HUES64 (cell line): ENCODE measurements around the gene FILIP1.
A peak's percentile ranks its signal among the peaks of the same experiment; 100 is the strongest.

Experiments
- H3K27ac ChIP-seq: 2 replicates; pipeline ENCODE4 v1.7.0; 2013; ENCODE audit warnings: low read depth, low read length, inconsistent platforms
- H3K27me3 ChIP-seq: 2 replicates; pipeline ENCODE4 v1.6.1; 2013; ENCODE audit warnings: mild to moderate bottlenecking, low read length; ENCODE audit not compliant: insufficient read depth
- H3K36me3 ChIP-seq: 2 replicates; pipeline ENCODE4 v1.6.1; 2013; ENCODE audit warnings: mild to moderate bottlenecking, low read length; ENCODE audit not compliant: insufficient read depth
- H3K4me1 ChIP-seq: 2 replicates; pipeline ENCODE4 v1.6.1; 2013; ENCODE audit warnings: mild to moderate bottlenecking, low read length, moderate library complexity; ENCODE audit not compliant: insufficient read depth
- H3K4me3 ChIP-seq: 2 replicates; pipeline ENCODE4 v1.5.1; 2013; ENCODE audit warnings: mild to moderate bottlenecking, low read length, moderate library complexity
- H3K9ac ChIP-seq: 2 replicates; pipeline ENCODE4 v1.6.1; 2013; ENCODE audit warnings: mild to moderate bottlenecking, low read depth, low read length
- H3K9me3 ChIP-seq: 2 replicates; pipeline ENCODE4 v1.6.1; 2013; ENCODE audit warnings: low read depth, low read length; ENCODE audit not compliant: insufficient read depth
- WGBS: fragments of 150-250, 120-280 bp; methylation state at CpG from one replicate; pipeline ENCODE4 v1.1.7; 2013; ENCODE audit warnings: missing lambda C conversion rate; 5-methylcytosine and 5-hydroxymethylcytosine counted together

FILIP1 gene

GRCh38 chr6:75290136-75290945, 203.3 kb downstream of the FILIP1 start:
- H3K4me1 ChIP-seq: peaks cover 19% of the 10 kb centered on the region
- H3K36me3 ChIP-seq: no peaks in the 10 kb centered on the region
- no peak overlapping the region for H3K4me3 ChIP-seq
- no peak overlapping the region for H3K9ac ChIP-seq
- WGBS: 63% methylated on average over 7 of the region's 7 CpGs
- no peaks in the 10 kb centered on the region for H3K9me3 ChIP-seq
- peak overlapping the region; percentile 68; the same call in 1 of the 2 replicates for H3K27ac ChIP-seq
- no peaks in the 10 kb centered on the region for H3K27me3 ChIP-seq

- WGBS: 100% methylated on average over 1 of the region's 1 CpG
- Histone ChIP-seq H3K4me1 (peaks cover 22% of the 10 kb centered on the region), H3K27ac (no peak overlapping the region), H3K27me3 (no peaks in the 10 kb centered on the region), H3K36me3 (no peaks in the 10 kb centered on the region), H3K9me3 (no peaks in the 10 kb centered on the region), H3K9ac (no peak overlapping the region), H3K4me3 (no peak overlapping the region)
These were observed 205.6 kb downstream of the FILIP1 start for GRCh38 chr6:75288023-75288422.

GRCh38 chr6:75287424-75287823, 206.2 kb downstream of the FILIP1 start:
- 100% methylated on average over 1 of the region's 1 CpG for WGBS
- Histone ChIP-seq H3K4me1 (peaks cover 27% of the 10 kb centered on the region), H3K27me3 (no peaks in the 10 kb centered on the region), H3K36me3 (no peaks in the 10 kb centered on the region), H3K4me3 (no peak overlapping the region), H3K27ac (no peak overlapping the region), H3K9me3 (no peaks in the 10 kb centered on the region), H3K9ac (no peak overlapping the region)

- Histone ChIP-seq H3K27ac (no peak overlapping the region), H3K4me1 (peaks cover 32% of the 10 kb centered on the region), H3K4me3 (no peak overlapping the region), H3K27me3 (no peaks in the 10 kb centered on the region), H3K36me3 (no peaks in the 10 kb centered on the region), H3K9me3 (no peaks in the 10 kb centered on the region), H3K9ac (no peak overlapping the region)
- 100% methylated on average over 2 of the region's 2 CpGs for WGBS
These were observed 206.6 kb downstream of the FILIP1 start for GRCh38 chr6:75286955-75287354.

- H3K27me3 ChIP-seq: no peaks in the 10 kb centered on the region
- H3K27ac ChIP-seq: peak overlapping the region; percentile 75
- H3K4me3 ChIP-seq: peak overlapping the region; percentile 94
- H3K4me1 ChIP-seq: peaks cover 37% of the 10 kb centered on the region
- H3K9me3 ChIP-seq: no peaks in the 10 kb centered on the region
- H3K9ac ChIP-seq: peak overlapping the region; percentile 63; the same call in 1 of the 2 replicates
- 9% methylated on average over 4 of the region's 6 CpGs for WGBS
- no peaks in the 10 kb centered on the region for H3K36me3 ChIP-seq
These were observed 208.3 kb downstream of the FILIP1 start for GRCh38 chr6:75285283-75285639.

- Histone ChIP-seq H3K9me3 (no peaks in the 10 kb centered on the region), H3K4me3 (peak within 1 kb of the TSS; percentile 94), H3K36me3 (no peaks in the 10 kb centered on the region), H3K4me1 (peaks cover 37% of the 10 kb centered on the region), H3K27me3 (no peaks in the 10 kb centered on the region), H3K27ac (peak within 1 kb of the TSS; percentile 85), H3K9ac (peak within 1 kb of the TSS; percentile 73)
- WGBS: under 1% methylated on average over 55 of the region's 55 CpGs
These were observed 208.8 kb downstream of the FILIP1 start, which contains the start of gene TMEM30A for GRCh38 chr6:75284632-75285282. Gene TMEM30A, minus strand, starts transcription at chr6:75284792. Its CDS starts 154 bp downstream, at chr6:75284638.

GRCh38 chr6:75283907-75284631, 209.5 kb downstream of the FILIP1 start:
- Histone ChIP-seq H3K4me3 (peak overlapping the region; percentile 94), H3K4me1 (peaks cover 42% of the 10 kb centered on the region), H3K27me3 (no peaks in the 10 kb centered on the region), H3K27ac (peak overlapping the region; percentile 85; the same call in 1 of the 2 replicates), H3K36me3 (no peaks in the 10 kb centered on the region), H3K9me3 (no peaks in the 10 kb centered on the region), H3K9ac (peak overlapping the region; percentile 73)
- under 1% methylated on average over 31 of the region's 36 CpGs for WGBS

- peak overlapping the region; percentile 94 for H3K4me3 ChIP-seq
- peaks cover 52% of the 10 kb centered on the region for H3K4me1 ChIP-seq
- no peak overlapping the region for H3K9ac ChIP-seq
- no peaks in the 10 kb centered on the region for H3K36me3 ChIP-seq
- WGBS: 72% methylated on average over 1 of the region's 2 CpGs
- no peak overlapping the region for H3K27ac ChIP-seq
- no peaks in the 10 kb centered on the region for H3K9me3 ChIP-seq
- no peaks in the 10 kb centered on the region for H3K27me3 ChIP-seq
These were observed 210.9 kb downstream of the FILIP1 start for GRCh38 chr6:75282706-75283105.

GRCh38 chr6:75281653-75282052, 211.9 kb downstream of the FILIP1 start:
- Histone ChIP-seq H3K27ac (peak overlapping the region; percentile 46; the same call in 1 of the 2 replicates), H3K27me3 (no peaks in the 10 kb centered on the region), H3K4me3 (peak overlapping the region; percentile 94), H3K4me1 (peaks cover 52% of the 10 kb centered on the region), H3K36me3 (no peaks in the 10 kb centered on the region), H3K9ac (peak overlapping the region; percentile 23; the same call in 1 of the 2 replicates), H3K9me3 (no peaks in the 10 kb centered on the region)

- Histone ChIP-seq H3K27me3 (no peaks in the 10 kb centered on the region), H3K4me3 (0 out of 2 replicates have a peak overlapping the region, but pooled peaks have one; percentile 94), H3K27ac (peak overlapping the region; percentile 45; the same call in 1 of the 2 replicates), H3K4me1 (peaks cover 65% of the 10 kb centered on the region), H3K9me3 (no peaks in the 10 kb centered on the region), H3K36me3 (no peaks in the 10 kb centered on the region), H3K9ac (peak overlapping the region; percentile 29; the same call in 1 of the 2 replicates)
- 91% methylated on average over 4 of the region's 4 CpGs for WGBS
These were observed 213.3 kb downstream of the FILIP1 start for GRCh38 chr6:75280131-75280855.
